Activated CD4-positive, alpha-beta T cell treated with anti-CD3 and anti-CD28 coated beads, Interleukin-2, Interleukin-6, amounts not matched to agents 100 ng/mL and 50 ng/mL, durations not matched to agents 16 hours and 8 hours (primary cell): ENCODE results near the gene PHOSPHO1.
"Not testable (repeated sequence)": the region's sequence is repeated elsewhere in the genome, so short reads cannot be mapped to it uniquely, and the experiment has no call there.

Experiments
- DNase-seq: peaks from one replicate; pipeline ENCODE4 v3.0.0-alpha.2; 2020

PHOSPHO1 gene

GRCh38 chr17:49191409-49191916 lies 39.1 kb downstream of the PHOSPHO1 start:
- DNase-seq, result peak; percentile 82

- no peak for DNase-seq
Measured at GRCh38 chr17:49190932-49191331, 39.7 kb downstream of the PHOSPHO1 start.

GRCh38 chr17:49187301-49187700 lies 43.3 kb downstream of the PHOSPHO1 start:
- no peak for DNase-seq

- DNase-seq, result not testable (repeated sequence)
Measured at GRCh38 chr17:49185381-49185780, 45.2 kb downstream of the PHOSPHO1 start.

GRCh38 chr17:49184522-49184921 lies 46.1 kb downstream of the PHOSPHO1 start:
- DNase-seq, result not testable (repeated sequence)

GRCh38 chr17:49183801-49184200 lies 46.8 kb downstream of the PHOSPHO1 start:
- no peak for DNase-seq

GRCh38 chr17:49183341-49183740 lies 47.2 kb downstream of the PHOSPHO1 start:
- DNase-seq, result no peak

GRCh38 chr17:49180998-49181635 lies 49.5 kb downstream of the PHOSPHO1 start:
- no peak for DNase-seq

GRCh38 chr17:49180303-49180702 lies 50.3 kb downstream of the PHOSPHO1 start:
- DNase-seq, result peak; percentile 63

- not testable (repeated sequence) for DNase-seq
Measured at GRCh38 chr17:49175978-49176377, 54.6 kb downstream of the PHOSPHO1 start.
